ENCODE data around the gene UNC13D. TPM values are rescaled to one million over a fixed set of nuclear protein-coding genes. Genes with fewer than 3 reads are reported as not detected.

Gene UNC13D
- total and polyA plus RNA-seq, 2 of the 4 experiments (the other 2 are of a cell fraction): under 0.01 to 0.31 TPM

DNA sequence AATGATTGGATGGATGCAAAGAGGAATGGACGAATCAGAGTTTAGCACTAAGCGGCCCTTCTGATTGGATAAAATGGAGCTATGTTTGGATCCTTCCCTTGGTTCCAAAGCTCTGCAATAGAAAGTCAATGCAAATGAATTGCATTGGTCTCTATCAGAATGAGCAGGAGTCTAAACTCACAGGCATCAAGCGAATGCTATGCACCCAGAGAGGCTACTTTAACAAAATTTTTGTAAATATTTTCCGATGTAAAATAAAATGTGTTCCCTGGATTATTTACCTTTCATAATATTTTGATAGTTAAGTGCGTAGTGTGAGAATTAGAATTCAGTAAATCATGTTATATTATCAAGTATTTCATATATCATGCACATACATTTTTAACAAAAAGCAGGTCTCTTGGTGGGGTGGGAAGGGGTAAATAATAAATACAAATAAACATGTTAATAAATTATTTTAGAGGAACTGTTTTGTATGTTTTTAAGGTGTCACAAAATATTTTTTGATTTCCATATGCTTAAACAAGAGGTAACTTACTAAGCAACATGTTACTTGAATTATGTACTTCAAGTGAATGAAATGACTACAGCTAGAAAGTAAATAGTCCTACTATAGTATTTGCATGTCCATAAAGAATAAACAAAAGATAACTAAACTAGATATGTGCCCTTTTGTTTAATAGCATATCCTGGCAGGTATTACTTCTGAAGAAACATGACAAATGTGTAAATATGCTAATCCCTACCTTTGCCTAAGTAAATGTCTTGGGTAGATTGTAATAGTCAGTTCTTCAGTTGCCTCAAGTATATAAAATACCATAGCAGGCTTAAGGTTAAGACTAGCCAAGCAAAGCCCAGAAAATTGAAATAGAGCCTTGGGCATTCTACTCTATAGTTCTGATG, 64.0 kb downstream of the UNC13D start (continued):
- TF ChIP-seq MAZ (IDR thresholded peaks at IDR 0.05; ENCODE audit: borderline replicate concordance, low read depth, low read length) (no peak), FOS (IDR thresholded peaks at IDR 0.05; ENCODE audit: low read depth, low read length) (no peak)

DNA sequence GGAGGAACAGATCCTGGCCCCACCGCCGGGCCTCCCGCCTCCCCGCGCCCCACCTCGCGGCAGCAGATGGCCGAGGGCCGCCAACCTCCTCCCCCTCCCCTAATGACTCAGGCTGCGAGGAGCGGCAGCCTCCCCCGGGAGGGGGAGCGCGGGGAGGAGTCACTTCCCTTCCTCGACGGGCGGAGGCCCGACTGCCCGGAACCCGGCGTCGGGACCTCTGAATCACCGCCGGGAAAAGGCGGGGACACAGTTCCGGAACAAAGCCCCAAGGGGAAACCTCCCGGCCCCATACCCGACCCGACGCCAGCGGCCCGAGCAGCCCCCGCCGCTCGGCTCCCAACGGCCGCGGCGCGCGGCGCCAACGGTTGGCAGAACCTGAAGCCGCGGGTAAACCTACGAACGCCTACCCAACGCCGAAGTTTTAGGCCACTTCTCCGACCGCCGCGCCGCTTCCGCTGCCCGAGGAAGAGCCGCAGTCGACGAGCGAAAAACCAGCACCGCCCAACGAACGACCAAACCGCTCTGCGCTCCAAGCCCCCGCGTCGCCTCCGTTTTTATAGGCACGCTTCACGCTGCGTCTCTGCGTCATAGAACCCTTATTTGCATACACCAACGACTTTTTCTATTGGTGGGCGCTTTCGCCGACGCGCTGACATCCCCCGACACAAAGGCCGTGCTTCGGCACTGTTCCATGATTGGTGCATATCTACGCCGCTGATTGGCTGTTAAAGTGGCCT, 64.8 kb downstream of the UNC13D start:
- Histone ChIP-seq H2BK5ac (ENCODE audit: low read depth, low read length, poor library complexity, severe bottlenecking) (peak overlapping the region; percentile 90), H3K56ac (ENCODE audit: extremely low read depth, insufficient read depth, low read length) (peak overlapping the region; percentile 65; the same call in 1 of the 2 replicates), H3K27me3 (ENCODE audit: control insufficient read depth, insufficient read depth, low read length) (no peaks in the 10 kb centered on the region), H3K4me1 (ENCODE audit: control insufficient read depth, insufficient read depth, low read length) (peaks cover 6% of the 10 kb centered on the region), H4K5ac (ENCODE audit: low read depth, low read length) (no peak overlapping the region), H3K9me1 (ENCODE audit: insufficient read depth, low read length) (peaks cover 18% of the 10 kb centered on the region), H3K18ac (ENCODE audit: low read depth, low read length) (no peak overlapping the region), H2AFZ (replicated peaks; ENCODE audit: low read length, poor library complexity) (peak overlapping the region; percentile 82), H3K79me1 (ENCODE audit: low read depth in 1 of 2, low read length in 2 of 2) (peaks cover 15 to 41% of the 10 kb centered on the region in 2 experiments), H3K4me3 (ENCODE audit: insufficient read depth, low read depth, low read length) (peak overlapping the region; percentile 62), H3K27ac (ENCODE audit: insufficient read depth, low read length) (peak overlapping the region; percentile 86), H2AK9ac (replicated peaks; ENCODE audit: low read depth, low read length, poor library complexity) (peak overlapping the region; percentile 98), H3K14ac (replicated peaks; ENCODE audit: low read depth, low read length) (peak overlapping the region; percentile 80), H3K9me3 (ENCODE audit: control insufficient read depth, insufficient read depth, low read length) (no peaks in the 10 kb centered on the region), H3K23ac (ENCODE audit: low read depth, low read length) (no peak overlapping the region), H3K4ac (ENCODE audit: low read depth, low read length) (peak overlapping the region; percentile 80), H4K91ac (ENCODE audit: insufficient read depth, low read depth, low read length) (peak overlapping the region; percentile 59; the same call in 1 of the 2 replicates), H3K4me2 (ENCODE audit: low read depth, low read length) (no peak overlapping the region), H2AK5ac (ENCODE audit: low read depth, low read length) (peak overlapping the region; percentile 52; the same call in 1 of the 2 replicates), H2BK15ac (ENCODE audit: low read depth, low read length) (no peak overlapping the region), H2BK120ac (ENCODE audit: low read depth, low read length) (no peak overlapping the region; the same call in 1 of the 2 replicates), H2BK20ac (ENCODE audit: low read depth, low read length) (no peak overlapping the region), H3K36me3 (ENCODE audit: control insufficient read depth, insufficient read depth, low read length) (peaks cover 23% of the 10 kb centered on the region), H4K8ac (ENCODE audit: low read depth in 2 of 2, low read length in 2 of 2) (peak overlapping the region in 1 of 2 experiments; percentile 82; a peak in 1 of 4 replicates), H4K20me1 (ENCODE audit: insufficient read depth, low read length) (peaks cover 51% of the 10 kb centered on the region), H3K9ac (ENCODE audit: low read depth, low read length) (peak overlapping the region; percentile 80)
- BruUV-seq (replicated peaks): no TSS peak
- DNase-seq (peak; percentile 100), ATAC-seq (ENCODE audit: low read depth) (peak; percentile 75)
- POLR2A ChIA-PET (ENCODE audit: unreplicated experiment): interaction anchor here (0.6 to 1.0 kb wide), 14 partner anchors 9 to 218 kb away, joined by 3 to 12 read pairs (median 4); partner anchors contain the start of genes GALK1, TRIM65 and WBP2
- dilution Hi-C loops (cut with HindIII; ENCODE audit: low sequenced_read_pairs, unreplicated experiment) (no loop called here), in situ Hi-C loops (cut with MboI; ENCODE audit: low sequenced_read_pairs) (no loop called here), intact Hi-C loops (cut with micrococcal nuclease) (no loop called here)
- WGBS, 2 experiments (ENCODE audit: extremely low coverage in 2 of 2, insufficient read length in 1 of 2): 2% methylated on average over 44 of the region's 84 CpGs; no CpG with 5 or more reads in 1 of the 2 experiments
- CTCF ChIA-PET: interaction anchor here (1.0 kb wide), 2 partner anchors 26 to 98 kb away, joined by 4 read pairs; no protein-coding TSS in a partner anchor
- TF ChIP-seq RCOR1 (IDR thresholded peaks at IDR 0.05; ENCODE audit: insufficient replicate concordance, low read length) (no peak), FOS (IDR thresholded peaks at IDR 0.05; ENCODE audit: low read depth, low read length) (peak; percentile 55), NFE2L2 (IDR thresholded peaks at IDR 0.05; ENCODE audit: low read depth, low read length) (peak; percentile 51; the same call in 1 of the 2 replicates), POLR2A (IDR thresholded peaks at IDR 0.05; ENCODE audit: low read depth, low read length) (peak; percentile 100), MXI1 (IDR thresholded peaks at IDR 0.05; ENCODE audit: borderline replicate concordance, low read depth, low read length) (0 out of 2 replicates have a peak, but pooled peaks have one; percentile 41), MAZ (IDR thresholded peaks at IDR 0.05; ENCODE audit: borderline replicate concordance, low read depth, low read length) (peak; percentile 95), RFX5 (IDR thresholded peaks at IDR 0.05; ENCODE audit: low read depth, low read length) (0 out of 2 replicates have a peak, but pooled peaks have one; percentile 26), CHD1 (IDR thresholded peaks at IDR 0.05; ENCODE audit: low read depth, low read length) (peak; percentile 99), CEBPB (IDR thresholded peaks at IDR 0.05; ENCODE audit: low read depth, low read length) (no peak), BHLHE40 (IDR thresholded peaks at IDR 0.05; ENCODE audit: low read depth, low read length) (peak; percentile 50; the same call in 1 of the 2 replicates), MAFK (IDR thresholded peaks at IDR 0.05; ENCODE audit: low read depth, low read length) (no peak)
- TF ChIP-seq, protein P1, sequence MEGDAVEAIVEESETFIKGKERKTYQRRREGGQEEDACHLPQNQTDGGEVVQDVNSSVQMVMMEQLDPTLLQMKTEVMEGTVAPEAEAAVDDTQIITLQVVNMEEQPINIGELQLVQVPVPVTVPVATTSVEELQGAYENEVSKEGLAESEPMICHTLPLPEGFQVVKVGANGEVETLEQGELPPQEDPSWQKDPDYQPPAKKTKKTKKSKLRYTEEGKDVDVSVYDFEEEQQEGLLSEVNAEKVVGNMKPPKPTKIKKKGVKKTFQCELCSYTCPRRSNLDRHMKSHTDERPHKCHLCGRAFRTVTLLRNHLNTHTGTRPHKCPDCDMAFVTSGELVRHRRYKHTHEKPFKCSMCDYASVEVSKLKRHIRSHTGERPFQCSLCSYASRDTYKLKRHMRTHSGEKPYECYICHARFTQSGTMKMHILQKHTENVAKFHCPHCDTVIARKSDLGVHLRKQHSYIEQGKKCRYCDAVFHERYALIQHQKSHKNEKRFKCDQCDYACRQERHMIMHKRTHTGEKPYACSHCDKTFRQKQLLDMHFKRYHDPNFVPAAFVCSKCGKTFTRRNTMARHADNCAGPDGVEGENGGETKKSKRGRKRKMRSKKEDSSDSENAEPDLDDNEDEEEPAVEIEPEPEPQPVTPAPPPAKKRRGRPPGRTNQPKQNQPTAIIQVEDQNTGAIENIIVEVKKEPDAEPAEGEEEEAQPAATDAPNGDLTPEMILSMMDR (conservative IDR thresholded peaks at IDR 0.05; ENCODE audit: low read depth, low read length): no peak

All from IMR-90 (cell line).